ENCODE results near the gene ACKR2.
"Not testable (repeated sequence)": the region's sequence is repeated elsewhere in the genome, so short reads cannot be mapped to it uniquely, and the experiment has no call there.

The ACKR2 gene

GRCh38 chr3:42864321-42864950, 55.2 kb downstream of the ACKR2 start:
- no peak for DNase-seq

GRCh38 chr3:42865256-42865655, 56.0 kb downstream of the ACKR2 start:
- no peak for DNase-seq

GRCh38 chr3:42867138-42867537, 57.9 kb downstream of the ACKR2 start:
- no peak for DNase-seq

GRCh38 chr3:42868841-42869240, 59.6 kb downstream of the ACKR2 start:
- DNase-seq = no peak

- DNase-seq = no peak
Observed at GRCh38 chr3:42871592-42872196, 62.4 kb downstream of the ACKR2 start.

- DNase-seq = no peak
Observed at GRCh38 chr3:42872718-42873117, 63.5 kb downstream of the ACKR2 start.

GRCh38 chr3:42873221-42873982, 64.2 kb downstream of the ACKR2 start:
- DNase-seq = no peak

GRCh38 chr3:42874749-42875148, 65.5 kb downstream of the ACKR2 start:
- DNase-seq = no peak

GRCh38 chr3:42875325-42876151, 66.3 kb downstream of the ACKR2 start, which contains the start of gene CYP8B1:
CYP8B1 (minus strand) TSS chr3:42875879; CDS start chr3:42875816, 63 bp downstream.
- DNase-seq = no peak

GRCh38 chr3:42876401-42876800, 67.2 kb downstream of the ACKR2 start:
- DNase-seq = no peak

- no peak for DNase-seq
Observed at GRCh38 chr3:42876940-42877720, 67.9 kb downstream of the ACKR2 start.

GRCh38 chr3:42877881-42878280, 68.6 kb downstream of the ACKR2 start:
- DNase-seq = no peak

GRCh38 chr3:42880183-42880582, 70.9 kb downstream of the ACKR2 start:
- no peak for DNase-seq

- DNase-seq = peak; percentile 92
Observed at GRCh38 chr3:42880601-42881451, 71.6 kb downstream of the ACKR2 start.

GRCh38 chr3:42883251-42883930, 74.1 kb downstream of the ACKR2 start:
- not testable (repeated sequence) for DNase-seq

- no peak for DNase-seq
Observed at GRCh38 chr3:42884324-42884723, 75.1 kb downstream of the ACKR2 start.

- DNase-seq = no peak
Observed at GRCh38 chr3:42886294-42886822, 77.1 kb downstream of the ACKR2 start.

- DNase-seq = no peak
Observed at GRCh38 chr3:42887084-42887483, 77.8 kb downstream of the ACKR2 start.

- no peak for DNase-seq
Observed at GRCh38 chr3:42891042-42891441, 81.8 kb downstream of the ACKR2 start.

- DNase-seq = no peak
Observed at GRCh38 chr3:42892169-42892568, 82.9 kb downstream of the ACKR2 start.
